Mesenchymal stem cell (in vitro differentiated cells and primary cell): ENCODE results near the gene KIRREL3. TPM values are rescaled to one million over a fixed set of nuclear protein-coding genes. Genes with fewer than 3 reads are reported as not detected.

Experiments
- DNase-seq: peaks from one replicate; pipeline ENCODE4 v3.0.0-alpha.2; 2013
- H2AFZ ChIP-seq: one replicate; pipeline ENCODE4 v1.6.1; 2013; ENCODE audit warnings: low read depth, mild to moderate bottlenecking, control low read depth, inconsistent platforms, low read length, moderate library complexity
- H2AK5ac ChIP-seq: 2 replicates; pipeline ENCODE4 v1.6.1; 2013; ENCODE audit warnings: low read length, moderate library complexity, mild to moderate bottlenecking, inconsistent platforms; ENCODE audit not compliant: severe bottlenecking
- H2BK120ac ChIP-seq: one replicate; pipeline ENCODE4 v1.6.1; 2013; ENCODE audit warnings: low read depth, mild to moderate bottlenecking, inconsistent platforms, low read length, moderate library complexity
- H2BK12ac ChIP-seq, 2 experiments: one replicate each; pipeline ENCODE4 v1.6.1; 2013; ENCODE audit warnings: inconsistent platforms in 2 of 2, low read length in 2 of 2, mild to moderate bottlenecking in 2 of 2, moderate library complexity in 2 of 2, control low read depth in 1 of 2
- H2BK15ac ChIP-seq: one replicate; pipeline ENCODE4 v1.6.1; 2013; ENCODE audit warnings: mild to moderate bottlenecking, low read depth, inconsistent platforms; ENCODE audit not compliant: poor library complexity, severe bottlenecking
- H2BK5ac ChIP-seq: 2 replicates; pipeline ENCODE4 v1.6.1; 2013; ENCODE audit warnings: low read depth, mild to moderate bottlenecking, low read length, control low read depth, inconsistent platforms; ENCODE audit not compliant: poor library complexity, severe bottlenecking
- H3K14ac ChIP-seq, 2 experiments: one replicate each; pipeline ENCODE4 v1.6.1; 2013; ENCODE audit warnings: inconsistent platforms in 2 of 2, low read length in 2 of 2, control low read depth in 1 of 2, mild to moderate bottlenecking in 1 of 2, moderate library complexity in 1 of 2
- H3K18ac ChIP-seq, 2 experiments: one replicate each; pipeline ENCODE4 v1.6.1; 2013; ENCODE audit warnings: inconsistent platforms in 2 of 2, low read length in 2 of 2, control low read depth in 1 of 2, low read depth in 1 of 2, mild to moderate bottlenecking in 1 of 2
- H3K23ac ChIP-seq, 2 experiments: one replicate each; pipeline ENCODE4 v1.6.1; 2013; ENCODE audit warnings: inconsistent platforms in 2 of 2, low read length in 2 of 2, mild to moderate bottlenecking in 2 of 2, moderate library complexity in 2 of 2, control low read depth in 1 of 2
- H3K27ac ChIP-seq: 2 replicates; pipeline ENCODE4 v1.5.1; 2013; ENCODE audit warnings: mild to moderate bottlenecking, moderate library complexity, low read length, control low read depth, inconsistent platforms; ENCODE audit not compliant: poor library complexity, severe bottlenecking
- H3K27me3 ChIP-seq, 2 experiments: 2 replicates each; pipeline versions ENCODE4 v1.6.1 to v1.7.0; 2013; ENCODE audit warnings: low read length in 2 of 2, mild to moderate bottlenecking in 2 of 2, moderate library complexity in 2 of 2, control low read depth in 1 of 2, inconsistent platforms in 1 of 2; ENCODE audit not compliant: control insufficient read depth in 1 of 2, insufficient read depth in 1 of 2
- H3K36me3 ChIP-seq, 2 experiments: 2 replicates each; pipeline versions ENCODE4 v1.6.1 to v1.7.0; 2013; ENCODE audit warnings: low read length in 2 of 2, control low read depth in 1 of 2, inconsistent platforms in 1 of 2, low read depth in 1 of 2, mild to moderate bottlenecking in 1 of 2; ENCODE audit not compliant: insufficient read depth in 2 of 2, control insufficient read depth in 1 of 2
- H3K4ac ChIP-seq, 2 experiments: one replicate each; pipeline ENCODE4 v1.6.1; 2013; ENCODE audit warnings: inconsistent platforms in 2 of 2, low read length in 2 of 2, mild to moderate bottlenecking in 2 of 2, moderate library complexity in 2 of 2, control low read depth in 1 of 2, low read depth in 1 of 2
- H3K4me1 ChIP-seq: 2 replicates; pipeline ENCODE4 v1.6.1; 2013; ENCODE audit warnings: low read depth, low read length, control low read depth; ENCODE audit not compliant: control insufficient read depth, insufficient read depth
- H3K4me2 ChIP-seq: 2 replicates; pipeline ENCODE4 v1.6.1; 2013; ENCODE audit warnings: low read length, mild to moderate bottlenecking, inconsistent platforms; ENCODE audit not compliant: poor library complexity, severe bottlenecking
- H3K4me3 ChIP-seq, 2 experiments: 2 replicates each; pipeline versions ENCODE4 v1.5.1 to v1.7.0; 2013; ENCODE audit warnings: low read length in 2 of 2, mild to moderate bottlenecking in 2 of 2, control low read depth in 1 of 2, low read depth in 1 of 2; ENCODE audit not compliant: insufficient read depth in 1 of 2
- H3K79me1 ChIP-seq: replicated peaks from 2 replicates; pipeline ENCODE4 v1.6.1; 2013; ENCODE audit warnings: mild to moderate bottlenecking, control low read depth, low read length, inconsistent platforms; ENCODE audit not compliant: poor library complexity, severe bottlenecking
- H3K9ac ChIP-seq: 2 replicates; pipeline ENCODE4 v1.7.0; 2013; ENCODE audit warnings: mild to moderate bottlenecking, low read length, moderate library complexity
- H3K9me3 ChIP-seq: 2 replicates; pipeline ENCODE4 v1.7.0; 2013; ENCODE audit warnings: mild to moderate bottlenecking, low read length; ENCODE audit not compliant: control insufficient read depth
- H4K8ac ChIP-seq: one replicate; pipeline ENCODE4 v1.6.1; 2013; ENCODE audit warnings: inconsistent platforms, mild to moderate bottlenecking, low read length, moderate library complexity
- H4K91ac ChIP-seq: one replicate; pipeline ENCODE4 v1.6.1; 2013; ENCODE audit warnings: mild to moderate bottlenecking, low read length, inconsistent platforms
- WGBS: methylation state at CpG from one replicate; pipeline ENCODE4 v1.1.7; 2013; ENCODE audit warnings: mixed read lengths; 5-methylcytosine and 5-hydroxymethylcytosine counted together
- polyA plus RNA-seq, 2 experiments: library from polyadenylated mRNA; stranded (reverse); fragments of 200-250 nt; gene quantifications; one replicate each; pipeline ENCODE4 v1.2.3, GENCODE V29; 2013

The KIRREL3 gene
- polyA plus RNA-seq (2013, experiment 1 of 2): 0.04 TPM
- polyA plus RNA-seq (2013, experiment 2 of 2): 0.04 TPM

DNA sequence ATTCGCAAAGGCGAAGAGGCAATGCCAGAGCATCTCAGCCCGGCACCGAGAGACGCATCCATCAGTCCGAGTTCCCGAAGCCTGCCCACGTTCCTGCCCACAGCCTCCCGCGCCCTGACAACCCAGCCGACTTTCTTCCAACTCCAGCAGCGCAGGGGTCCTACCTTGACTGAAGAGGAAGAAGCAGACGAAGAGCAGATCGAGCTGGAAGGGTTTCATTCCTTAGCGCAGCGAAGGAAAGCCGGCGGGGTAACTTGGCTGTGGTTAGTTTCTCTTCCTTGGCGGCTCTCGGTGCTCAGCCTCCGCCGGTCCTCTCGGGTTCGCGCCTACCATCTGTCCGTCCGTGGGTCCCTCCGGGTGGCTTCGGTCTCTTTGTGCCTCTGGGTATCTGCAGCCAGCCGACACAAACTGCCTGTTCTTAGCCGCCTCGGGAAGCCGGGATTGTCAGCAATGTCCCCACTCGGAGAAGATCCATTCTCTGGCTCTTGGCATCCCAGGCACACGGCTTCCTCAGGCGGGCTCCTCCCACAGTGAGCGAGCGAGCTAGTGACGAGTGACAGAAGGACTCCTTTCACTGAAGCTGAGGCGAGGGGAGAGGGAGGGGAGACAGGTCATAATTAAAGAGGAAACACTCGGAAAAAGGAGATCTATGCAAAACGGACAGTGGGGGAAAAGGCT, at the start of gene KIRREL3:
Gene KIRREL3 (minus strand): TSS at position 480 of the 678 bp plus-strand sequence.
- Histone ChIP-seq H3K27me3 (peaks cover 0 to 71% of the 10 kb centered on the region in 2 experiments), H3K4ac (no peak within 1 kb of the TSS), H2BK5ac (no peak within 1 kb of the TSS), H3K27ac (no peak within 1 kb of the TSS), H3K9me3 (no peaks in the 10 kb centered on the region), H3K23ac (no peak within 1 kb of the TSS), H2AK5ac (no peak within 1 kb of the TSS), H3K4me2 (peak within 1 kb of the TSS; percentile 81), H4K91ac (no peak within 1 kb of the TSS), H2BK15ac (no peak within 1 kb of the TSS), H2BK12ac (no peak within 1 kb of the TSS), H3K36me3 (no peaks in the 10 kb centered on the region), H2AFZ (peak within 1 kb of the TSS; percentile 66), H3K9ac (peak within 1 kb of the TSS; percentile 81), H4K8ac (no peak within 1 kb of the TSS), H3K4me3 (peak within 1 kb of the TSS; percentile 64 to 88), H3K18ac (no peak within 1 kb of the TSS), H3K14ac (no peak within 1 kb of the TSS), H3K4me1 (peaks cover 27% of the 10 kb centered on the region), H3K79me1 (peaks cover 28% of the 10 kb centered on the region), H2BK120ac (no peak within 1 kb of the TSS)
- 3% methylated on average over 42 of the region's 42 CpGs for WGBS
- peak; percentile 17 for DNase-seq

- Histone ChIP-seq H2AFZ (no peak overlapping the region), H2BK15ac (no peak overlapping the region), H3K9me3 (no peaks in the 10 kb centered on the region), H4K8ac (no peak overlapping the region), H3K27me3 (peaks cover 5 to 16% of the 10 kb centered on the region in 2 experiments), H4K91ac (no peak overlapping the region), H3K27ac (no peak overlapping the region), H3K4me2 (no peak overlapping the region), H3K14ac (no peak overlapping the region), H2BK5ac (no peak overlapping the region), H3K4ac (no peak overlapping the region), H3K9ac (no peak overlapping the region), H2BK120ac (no peak overlapping the region), H3K79me1 (no peaks in the 10 kb centered on the region), H3K4me3 (no peak overlapping the region), H2BK12ac (no peak overlapping the region), H3K18ac (no peak overlapping the region), H3K4me1 (no peaks in the 10 kb centered on the region), H3K36me3 (no peaks in the 10 kb centered on the region), H3K23ac (no peak overlapping the region), H2AK5ac (no peak overlapping the region)
- no peak for DNase-seq
- 60% methylated on average over 1 of the region's 1 CpG for whole genome bisulfite sequencing
Measured at GRCh38 chr11:127050186-127050585, 49.6 kb upstream of the KIRREL3 start.

DNA sequence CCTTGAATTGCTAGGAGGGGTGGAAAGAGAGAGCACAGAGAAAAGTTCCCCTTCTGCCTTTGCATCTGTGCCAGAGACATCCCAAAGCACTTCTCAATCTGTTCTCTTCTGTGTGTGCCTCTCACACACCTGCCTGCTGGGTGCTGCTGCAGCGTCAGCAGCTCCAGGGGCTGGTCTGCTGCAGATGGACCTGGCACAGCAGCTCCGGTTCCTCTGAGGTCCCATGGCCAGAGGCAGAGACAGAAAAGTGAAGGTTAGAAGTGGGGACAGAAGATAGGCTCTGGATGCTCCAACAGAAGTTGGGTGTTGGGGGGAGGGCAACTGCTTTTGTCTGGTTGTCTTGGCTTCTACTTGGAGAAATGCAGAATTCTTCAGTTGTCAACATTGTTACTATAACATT, 48.9 kb upstream of the KIRREL3 start:
- Histone ChIP-seq H3K4me1 (no peaks in the 10 kb centered on the region), H3K9ac (no peak overlapping the region), H2BK120ac (no peak overlapping the region), H2AFZ (no peak overlapping the region), H3K9me3 (no peaks in the 10 kb centered on the region), H2BK12ac (no peak overlapping the region), H2BK5ac (no peak overlapping the region), H4K91ac (no peak overlapping the region), H3K4me2 (no peak overlapping the region), H2BK15ac (no peak overlapping the region), H3K23ac (no peak overlapping the region), H3K79me1 (no peaks in the 10 kb centered on the region), H2AK5ac (no peak overlapping the region), H3K36me3 (no peaks in the 10 kb centered on the region), H3K18ac (no peak overlapping the region), H3K4ac (no peak overlapping the region), H3K27me3 (peaks cover 5 to 11% of the 10 kb centered on the region in 2 experiments), H3K27ac (no peak overlapping the region), H3K4me3 (no peak overlapping the region), H4K8ac (no peak overlapping the region), H3K14ac (no peak overlapping the region)
- 94% methylated on average over 2 of the region's 2 CpGs for WGBS
- no peak for DNase-seq

- Histone ChIP-seq H4K8ac (no peak overlapping the region), H3K4me2 (no peak overlapping the region), H3K27me3 (peaks cover 0 to 3% of the 10 kb centered on the region in 2 experiments), H3K18ac (no peak overlapping the region), H4K91ac (no peak overlapping the region), H3K9ac (no peak overlapping the region), H3K9me3 (no peaks in the 10 kb centered on the region), H3K4me3 (no peak overlapping the region), H3K14ac (no peak overlapping the region), H3K4ac (no peak overlapping the region), H3K36me3 (no peaks in the 10 kb centered on the region), H2BK12ac (no peak overlapping the region), H2AFZ (no peak overlapping the region), H2BK5ac (no peak overlapping the region), H3K27ac (no peak overlapping the region), H2BK15ac (no peak overlapping the region), H3K4me1 (peaks cover 1% of the 10 kb centered on the region), H2BK120ac (no peak overlapping the region), H2AK5ac (no peak overlapping the region), H3K79me1 (no peaks in the 10 kb centered on the region), H3K23ac (no peak overlapping the region)
- DNase-seq: no peak
- WGBS: no CpG with 5 or more reads among the region's 1 CpG
Measured at GRCh38 chr11:127044535-127044934, 44.0 kb upstream of the KIRREL3 start.
